HL-60 (cell line): ENCODE data around the gene BSG.

Experiments
- DNase-seq, 2 experiments: peaks; one replicate each; pipeline ENCODE4 v3.0.0-alpha.2; 2010 to 2020; ENCODE audit warnings: low read depth in 1 of 2, low spot score in 1 of 2
- H3K27ac ChIP-seq: fragments of 250-450 bp; sonication (Bioruptor Pico); replicated peaks from 2 replicates; pipeline ENCODE4 v1.5.1; 2020; ENCODE audit warnings: mild to moderate bottlenecking, moderate library complexity
- H3K27me3 ChIP-seq: fragments of 250-450 bp; sonication (Bioruptor Pico); 2 replicates; pipeline ENCODE4 v1.5.1; 2021; ENCODE audit warnings: mild to moderate bottlenecking, moderate library complexity; ENCODE audit not compliant: insufficient read depth, poor library complexity, severe bottlenecking
- H3K4me3 ChIP-seq: replicated peaks from 2 replicates; pipeline ENCODE4 v1.5.1; 2011; ENCODE audit warnings: mild to moderate bottlenecking, control low read depth, low read length; ENCODE audit not compliant: insufficient read depth
- GABPA ChIP-seq: IDR thresholded peaks from 2 replicates; pipeline ENCODE4 v1.6.1; 2012; ENCODE audit warnings: low read depth
- POLR2AphosphoS5 ChIP-seq: IDR thresholded peaks from 2 replicates; pipeline ENCODE4 v1.6.1; 2012; ENCODE audit warnings: low read depth
- SPI1 ChIP-seq: IDR thresholded peaks from 2 replicates; pipeline ENCODE4 v1.6.1; 2012; ENCODE audit warnings: low read depth, mild to moderate bottlenecking, borderline replicate concordance
- TF ChIP-seq, protein P1 (sequence below): IDR thresholded peaks from 2 replicates; pipeline ENCODE4 v1.6.1; 2012; ENCODE audit warnings: low read depth; ENCODE audit not compliant: insufficient replicate concordance
- TF ChIP-seq, protein P2 (sequence below): IDR thresholded peaks from one replicate; pipeline ENCODE4 v1.5.1; 2011; ENCODE audit warnings: low read length, control low read depth, inconsistent platforms; ENCODE audit not compliant: insufficient read depth

Gene BSG

DNA sequence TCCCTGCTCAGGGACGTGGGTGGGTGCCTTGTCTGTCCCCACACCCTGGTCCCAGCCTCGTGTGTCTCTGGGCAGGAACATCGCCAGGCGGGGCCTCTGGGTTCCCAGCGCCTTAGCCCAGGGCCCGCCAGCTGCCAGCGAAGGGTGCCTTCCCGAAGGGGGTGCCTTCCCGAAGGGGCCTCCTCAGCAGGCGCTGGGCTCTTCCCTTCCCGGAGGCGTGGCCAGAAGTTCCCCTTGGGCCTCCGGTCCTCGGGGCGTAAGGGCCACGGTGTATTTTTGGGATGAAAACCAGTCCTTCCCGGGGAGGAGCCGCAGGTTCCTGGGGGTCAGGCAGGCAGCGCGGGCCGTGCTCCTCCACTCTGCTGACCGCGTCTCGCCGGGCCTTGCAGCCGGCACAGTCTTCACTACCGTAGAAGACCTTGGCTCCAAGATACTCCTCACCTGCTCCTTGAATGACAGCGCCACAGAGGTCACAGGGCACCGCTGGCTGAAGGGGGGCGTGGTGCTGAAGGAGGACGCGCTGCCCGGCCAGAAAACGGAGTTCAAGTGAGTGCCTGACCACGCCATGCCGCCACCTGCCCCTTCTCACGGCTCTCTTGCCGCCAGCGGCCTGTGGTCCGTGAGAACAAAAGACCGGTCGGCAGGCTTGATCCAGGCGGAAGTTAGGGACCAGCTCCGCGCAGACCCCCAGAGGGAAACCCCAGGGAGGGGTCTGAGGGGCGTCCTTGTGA, 6.9 kb downstream of the BSG start:
- H3K27me3 ChIP-seq: no peaks in the 10 kb centered on the region
- H3K4me3 ChIP-seq: no peak overlapping the region
- no peak for DNase-seq
- TF ChIP-seq SPI1: no peak
- TF ChIP-seq POLR2AphosphoS5: no peak
- TF ChIP-seq GABPA: no peak
- TF ChIP-seq, protein P1, sequence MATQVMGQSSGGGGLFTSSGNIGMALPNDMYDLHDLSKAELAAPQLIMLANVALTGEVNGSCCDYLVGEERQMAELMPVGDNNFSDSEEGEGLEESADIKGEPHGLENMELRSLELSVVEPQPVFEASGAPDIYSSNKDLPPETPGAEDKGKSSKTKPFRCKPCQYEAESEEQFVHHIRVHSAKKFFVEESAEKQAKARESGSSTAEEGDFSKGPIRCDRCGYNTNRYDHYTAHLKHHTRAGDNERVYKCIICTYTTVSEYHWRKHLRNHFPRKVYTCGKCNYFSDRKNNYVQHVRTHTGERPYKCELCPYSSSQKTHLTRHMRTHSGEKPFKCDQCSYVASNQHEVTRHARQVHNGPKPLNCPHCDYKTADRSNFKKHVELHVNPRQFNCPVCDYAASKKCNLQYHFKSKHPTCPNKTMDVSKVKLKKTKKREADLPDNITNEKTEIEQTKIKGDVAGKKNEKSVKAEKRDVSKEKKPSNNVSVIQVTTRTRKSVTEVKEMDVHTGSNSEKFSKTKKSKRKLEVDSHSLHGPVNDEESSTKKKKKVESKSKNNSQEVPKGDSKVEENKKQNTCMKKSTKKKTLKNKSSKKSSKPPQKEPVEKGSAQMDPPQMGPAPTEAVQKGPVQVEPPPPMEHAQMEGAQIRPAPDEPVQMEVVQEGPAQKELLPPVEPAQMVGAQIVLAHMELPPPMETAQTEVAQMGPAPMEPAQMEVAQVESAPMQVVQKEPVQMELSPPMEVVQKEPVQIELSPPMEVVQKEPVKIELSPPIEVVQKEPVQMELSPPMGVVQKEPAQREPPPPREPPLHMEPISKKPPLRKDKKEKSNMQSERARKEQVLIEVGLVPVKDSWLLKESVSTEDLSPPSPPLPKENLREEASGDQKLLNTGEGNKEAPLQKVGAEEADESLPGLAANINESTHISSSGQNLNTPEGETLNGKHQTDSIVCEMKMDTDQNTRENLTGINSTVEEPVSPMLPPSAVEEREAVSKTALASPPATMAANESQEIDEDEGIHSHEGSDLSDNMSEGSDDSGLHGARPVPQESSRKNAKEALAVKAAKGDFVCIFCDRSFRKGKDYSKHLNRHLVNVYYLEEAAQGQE: no peak
- TF ChIP-seq, protein P2, sequence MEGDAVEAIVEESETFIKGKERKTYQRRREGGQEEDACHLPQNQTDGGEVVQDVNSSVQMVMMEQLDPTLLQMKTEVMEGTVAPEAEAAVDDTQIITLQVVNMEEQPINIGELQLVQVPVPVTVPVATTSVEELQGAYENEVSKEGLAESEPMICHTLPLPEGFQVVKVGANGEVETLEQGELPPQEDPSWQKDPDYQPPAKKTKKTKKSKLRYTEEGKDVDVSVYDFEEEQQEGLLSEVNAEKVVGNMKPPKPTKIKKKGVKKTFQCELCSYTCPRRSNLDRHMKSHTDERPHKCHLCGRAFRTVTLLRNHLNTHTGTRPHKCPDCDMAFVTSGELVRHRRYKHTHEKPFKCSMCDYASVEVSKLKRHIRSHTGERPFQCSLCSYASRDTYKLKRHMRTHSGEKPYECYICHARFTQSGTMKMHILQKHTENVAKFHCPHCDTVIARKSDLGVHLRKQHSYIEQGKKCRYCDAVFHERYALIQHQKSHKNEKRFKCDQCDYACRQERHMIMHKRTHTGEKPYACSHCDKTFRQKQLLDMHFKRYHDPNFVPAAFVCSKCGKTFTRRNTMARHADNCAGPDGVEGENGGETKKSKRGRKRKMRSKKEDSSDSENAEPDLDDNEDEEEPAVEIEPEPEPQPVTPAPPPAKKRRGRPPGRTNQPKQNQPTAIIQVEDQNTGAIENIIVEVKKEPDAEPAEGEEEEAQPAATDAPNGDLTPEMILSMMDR: no peak
- no peak overlapping the region for H3K27ac ChIP-seq

DNA sequence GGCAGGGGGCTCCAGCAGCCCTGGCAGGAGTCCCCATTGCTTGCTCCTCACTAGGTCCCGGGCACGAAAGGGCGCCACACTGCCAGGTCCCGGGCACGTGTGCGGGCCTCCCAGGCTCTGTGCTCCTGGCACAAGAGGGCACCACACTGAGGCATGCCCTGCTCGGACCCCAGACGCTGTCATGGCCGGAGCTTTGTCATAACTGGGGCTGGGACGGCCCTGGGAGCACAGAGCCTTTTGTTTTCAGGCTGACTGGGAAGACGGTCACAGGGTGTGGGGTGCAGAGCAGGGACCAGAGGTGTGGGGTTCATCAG, 7.4 kb downstream of the BSG start:
- Histone ChIP-seq H3K27ac (no peak overlapping the region), H3K27me3 (no peaks in the 10 kb centered on the region), H3K4me3 (no peak overlapping the region)
- no peak for DNase-seq
- TF ChIP-seq POLR2AphosphoS5 (no peak), SPI1 (no peak)

DNA sequence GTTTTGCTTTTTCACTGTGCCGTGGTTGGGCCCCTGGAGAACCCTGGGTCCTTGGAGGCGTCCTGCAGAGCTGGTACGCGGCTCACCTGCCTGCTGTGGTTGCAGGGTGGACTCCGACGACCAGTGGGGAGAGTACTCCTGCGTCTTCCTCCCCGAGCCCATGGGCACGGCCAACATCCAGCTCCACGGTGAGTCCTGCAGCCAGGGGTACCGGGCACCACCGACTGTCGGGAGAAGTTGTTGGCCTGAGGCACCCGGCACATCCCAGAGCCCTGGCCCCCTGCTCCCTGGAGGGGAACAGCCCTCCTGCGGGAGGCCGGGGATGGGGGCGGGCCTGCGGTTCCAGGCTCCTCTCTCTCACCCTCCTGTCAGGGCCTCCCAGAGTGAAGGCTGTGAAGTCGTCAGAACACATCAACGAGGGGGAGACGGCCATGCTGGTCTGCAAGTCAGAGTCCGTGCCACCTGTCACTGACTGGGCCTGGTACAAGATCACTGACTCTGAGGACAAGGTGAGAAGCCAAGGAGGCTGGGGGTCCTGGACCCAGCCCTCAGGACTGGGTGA, 8.0 kb downstream of the BSG start:
- Histone ChIP-seq H3K27me3 (no peaks in the 10 kb centered on the region), H3K27ac (no peak overlapping the region), H3K4me3 (no peak overlapping the region)
- DNase-seq: no peak
- TF ChIP-seq SPI1 (no peak), POLR2AphosphoS5 (no peak), GABPA (no peak)
- TF ChIP-seq, protein P2: no peak
- TF ChIP-seq, protein P1: no peak

DNA sequence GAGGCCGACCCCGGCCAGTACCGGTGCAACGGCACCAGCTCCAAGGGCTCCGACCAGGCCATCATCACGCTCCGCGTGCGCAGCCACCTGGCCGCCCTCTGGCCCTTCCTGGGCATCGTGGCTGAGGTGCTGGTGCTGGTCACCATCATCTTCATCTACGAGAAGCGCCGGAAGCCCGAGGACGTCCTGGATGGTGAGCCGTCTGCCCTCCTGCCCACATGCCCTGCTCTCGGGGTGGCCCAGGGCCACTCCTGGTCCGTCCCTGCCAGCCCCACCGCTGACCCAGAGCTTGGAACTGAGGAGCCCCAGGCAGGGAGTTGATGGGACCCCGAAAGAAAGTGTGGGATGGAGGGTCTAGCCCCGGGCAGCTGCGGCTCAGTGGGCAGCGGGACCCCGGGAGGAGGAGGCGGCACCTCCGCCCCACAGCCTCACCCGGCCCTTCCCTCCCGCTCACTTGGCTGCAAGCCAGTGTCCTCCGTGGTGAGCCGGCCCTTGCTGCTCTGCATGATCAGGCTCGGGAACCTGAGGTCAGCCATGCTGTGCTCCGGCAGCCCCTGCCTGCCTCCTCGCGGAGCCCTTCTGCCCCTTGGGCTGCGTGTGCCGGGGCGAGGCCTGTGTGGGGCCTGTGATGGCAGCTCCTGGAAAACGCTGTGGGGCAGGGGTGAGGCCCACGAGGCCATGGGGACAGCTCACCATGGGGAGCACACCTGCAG, 9.2 kb downstream of the BSG start:
- H3K27me3 ChIP-seq: no peaks in the 10 kb centered on the region
- no peak overlapping the region for H3K4me3 ChIP-seq
- TF ChIP-seq, protein P1: no peak
- TF ChIP-seq SPI1 (no peak), GABPA (no peak), POLR2AphosphoS5 (no peak)
- TF ChIP-seq, protein P2: no peak
- no peak for DNase-seq
- H3K27ac ChIP-seq: no peak overlapping the region
